ENCODE data around the gene MICALL1. TPM values are rescaled to one million over a fixed set of nuclear protein-coding genes. Genes with fewer than 3 reads are reported as not detected.
A peak's percentile ranks its signal among the peaks of the same experiment; 100 is the strongest.

Gene MICALL1
- total and polyA plus RNA-seq, 2 of the 13 experiments (the other 11 are each of a cell fraction or from before 2014, with no cell fraction given), result 7.6 to 10.6 TPM

DNA sequence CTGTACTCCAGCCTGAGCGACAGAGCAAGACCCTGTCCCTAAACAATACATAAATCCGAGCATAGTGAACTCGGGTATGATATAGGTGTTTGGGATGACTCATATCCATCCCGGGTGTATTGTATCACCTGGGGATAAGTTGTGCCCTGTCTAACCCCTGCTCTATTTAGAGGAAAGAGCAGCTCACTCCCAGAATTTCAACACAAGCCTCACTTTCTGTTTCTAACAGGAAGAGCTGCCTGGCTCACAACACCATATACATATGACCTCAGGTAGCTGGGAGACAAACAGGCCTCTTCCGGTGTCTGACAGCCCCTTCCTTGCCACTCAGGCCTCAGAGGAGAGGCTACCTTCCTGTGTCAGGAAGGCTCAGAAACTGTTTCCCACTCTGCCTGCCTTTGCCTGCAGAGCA is 9.9 kb upstream of the MICALL1 start (continued):
- TF ChIP-seq RBAK (CRISPR knock-in tag; IDR thresholded peaks at IDR 0.05) (peak; percentile 90), RCOR2 (CRISPR knock-in tag; IDR thresholded peaks at IDR 0.05) (0 out of 2 replicates have a peak, but pooled peaks have one; percentile 43), MAF1 (CRISPR knock-in tag; IDR thresholded peaks at IDR 0.05; ENCODE audit: borderline replicate concordance) (no peak), TEAD3 (CRISPR knock-in tag; optimal IDR thresholded peaks at IDR 0.05; ENCODE audit: borderline replicate concordance) (no peak), TCF7 (IDR thresholded peaks at IDR 0.05; ENCODE audit: low read depth) (no peak), ASH2L (IDR thresholded peaks at IDR 0.05; ENCODE audit: insufficient read length, low read depth, low read length) (no peak), ZNF264 (CRISPR knock-in tag; IDR thresholded peaks at IDR 0.05) (no peak), HDAC1 (CRISPR knock-in tag; IDR thresholded peaks at IDR 0.05) (peak; percentile 68; the same call in 1 of the 2 replicates), NCOA1 (CRISPR knock-in tag; IDR thresholded peaks at IDR 0.05) (no peak), ETV6 (CRISPR knock-in tag; conservative IDR thresholded peaks at IDR 0.05) (no peak), KAT8 (CRISPR knock-in tag; IDR thresholded peaks at IDR 0.05) (peak; percentile 62), PHF20 (CRISPR knock-in tag; IDR thresholded peaks at IDR 0.05) (peak; percentile 32; the same call in 1 of the 2 replicates), ZNF556 (CRISPR knock-in tag; IDR thresholded peaks at IDR 0.05; ENCODE audit: borderline replicate concordance) (peak; percentile 61; the same call in 1 of the 2 replicates), ZNF354B (CRISPR knock-in tag; IDR thresholded peaks at IDR 0.05) (no peak), SUZ12 (IDR thresholded peaks at IDR 0.05; ENCODE audit: low read depth, low read length) (no peak), ZNF430 (CRISPR knock-in tag; IDR thresholded peaks at IDR 0.05) (no peak), MIER3 (CRISPR knock-in tag; IDR thresholded peaks at IDR 0.05; ENCODE audit: borderline replicate concordance) (no peak), SIX4 (CRISPR knock-in tag; IDR thresholded peaks at IDR 0.05) (no peak), FLYWCH1 (CRISPR knock-in tag; IDR thresholded peaks at IDR 0.05) (no peak)
- TF ChIP-seq, protein P1, sequence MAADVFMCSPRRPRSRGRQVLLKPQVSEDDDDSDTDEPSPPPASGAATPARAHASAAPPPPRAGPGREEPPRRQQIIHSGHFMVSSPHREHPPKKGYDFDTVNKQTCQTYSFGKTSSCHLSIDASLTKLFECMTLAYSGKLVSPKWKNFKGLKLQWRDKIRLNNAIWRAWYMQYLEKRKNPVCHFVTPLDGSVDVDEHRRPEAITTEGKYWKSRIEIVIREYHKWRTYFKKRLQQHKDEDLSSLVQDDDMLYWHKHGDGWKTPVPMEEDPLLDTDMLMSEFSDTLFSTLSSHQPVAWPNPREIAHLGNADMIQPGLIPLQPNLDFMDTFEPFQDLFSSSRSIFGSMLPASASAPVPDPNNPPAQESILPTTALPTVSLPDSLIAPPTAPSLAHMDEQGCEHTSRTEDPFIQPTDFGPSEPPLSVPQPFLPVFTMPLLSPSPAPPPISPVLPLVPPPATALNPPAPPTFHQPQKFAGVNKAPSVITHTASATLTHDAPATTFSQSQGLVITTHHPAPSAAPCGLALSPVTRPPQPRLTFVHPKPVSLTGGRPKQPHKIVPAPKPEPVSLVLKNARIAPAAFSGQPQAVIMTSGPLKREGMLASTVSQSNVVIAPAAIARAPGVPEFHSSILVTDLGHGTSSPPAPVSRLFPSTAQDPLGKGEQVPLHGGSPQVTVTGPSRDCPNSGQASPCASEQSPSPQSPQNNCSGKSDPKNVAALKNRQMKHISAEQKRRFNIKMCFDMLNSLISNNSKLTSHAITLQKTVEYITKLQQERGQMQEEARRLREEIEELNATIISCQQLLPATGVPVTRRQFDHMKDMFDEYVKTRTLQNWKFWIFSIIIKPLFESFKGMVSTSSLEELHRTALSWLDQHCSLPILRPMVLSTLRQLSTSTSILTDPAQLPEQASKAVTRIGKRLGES (CRISPR knock-in tag; IDR thresholded peaks at IDR 0.05; ENCODE audit: borderline replicate concordance), result no peak
- TF ChIP-seq, protein P2, sequence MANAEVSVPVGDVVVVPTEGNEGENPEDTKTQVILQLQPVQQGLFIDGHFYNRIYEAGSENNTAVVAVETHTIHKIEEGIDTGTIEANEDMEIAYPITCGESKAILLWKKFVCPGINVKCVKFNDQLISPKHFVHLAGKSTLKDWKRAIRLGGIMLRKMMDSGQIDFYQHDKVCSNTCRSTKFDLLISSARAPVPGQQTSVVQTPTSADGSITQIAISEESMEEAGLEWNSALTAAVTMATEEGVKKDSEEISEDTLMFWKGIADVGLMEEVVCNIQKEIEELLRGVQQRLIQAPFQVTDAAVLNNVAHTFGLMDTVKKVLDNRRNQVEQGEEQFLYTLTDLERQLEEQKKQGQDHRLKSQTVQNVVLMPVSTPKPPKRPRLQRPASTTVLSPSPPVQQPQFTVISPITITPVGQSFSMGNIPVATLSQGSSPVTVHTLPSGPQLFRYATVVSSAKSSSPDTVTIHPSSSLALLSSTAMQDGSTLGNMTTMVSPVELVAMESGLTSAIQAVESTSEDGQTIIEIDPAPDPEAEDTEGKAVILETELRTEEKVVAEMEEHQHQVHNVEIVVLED (CRISPR knock-in tag; IDR thresholded peaks at IDR 0.05; ENCODE audit: borderline replicate concordance), result no peak
- TF ChIP-seq, protein P3, sequence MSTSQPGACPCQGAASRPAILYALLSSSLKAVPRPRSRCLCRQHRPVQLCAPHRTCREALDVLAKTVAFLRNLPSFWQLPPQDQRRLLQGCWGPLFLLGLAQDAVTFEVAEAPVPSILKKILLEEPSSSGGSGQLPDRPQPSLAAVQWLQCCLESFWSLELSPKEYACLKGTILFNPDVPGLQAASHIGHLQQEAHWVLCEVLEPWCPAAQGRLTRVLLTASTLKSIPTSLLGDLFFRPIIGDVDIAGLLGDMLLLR (CRISPR knock-in tag; IDR thresholded peaks at IDR 0.05), result no peak
- TF ChIP-seq, protein P4, sequence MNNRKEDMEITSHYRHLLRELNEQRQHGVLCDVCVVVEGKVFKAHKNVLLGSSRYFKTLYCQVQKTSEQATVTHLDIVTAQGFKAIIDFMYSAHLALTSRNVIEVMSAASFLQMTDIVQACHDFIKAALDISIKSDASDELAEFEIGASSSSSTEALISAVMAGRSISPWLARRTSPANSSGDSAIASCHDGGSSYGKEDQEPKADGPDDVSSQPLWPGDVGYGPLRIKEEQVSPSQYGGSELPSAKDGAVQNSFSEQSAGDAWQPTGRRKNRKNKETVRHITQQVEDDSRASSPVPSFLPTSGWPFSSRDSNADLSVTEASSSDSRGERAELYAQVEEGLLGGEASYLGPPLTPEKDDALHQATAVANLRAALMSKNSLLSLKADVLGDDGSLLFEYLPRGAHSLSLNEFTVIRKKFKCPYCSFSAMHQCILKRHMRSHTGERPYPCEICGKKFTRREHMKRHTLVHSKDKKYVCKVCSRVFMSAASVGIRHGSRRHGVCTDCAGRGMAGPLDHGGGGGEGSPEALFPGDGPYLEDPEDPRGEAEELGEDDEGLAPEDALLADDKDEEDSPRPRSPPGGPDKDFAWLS (CRISPR knock-in tag; IDR thresholded peaks at IDR 0.05; ENCODE audit: borderline replicate concordance), result no peak
- TF ChIP-seq, protein P5, sequence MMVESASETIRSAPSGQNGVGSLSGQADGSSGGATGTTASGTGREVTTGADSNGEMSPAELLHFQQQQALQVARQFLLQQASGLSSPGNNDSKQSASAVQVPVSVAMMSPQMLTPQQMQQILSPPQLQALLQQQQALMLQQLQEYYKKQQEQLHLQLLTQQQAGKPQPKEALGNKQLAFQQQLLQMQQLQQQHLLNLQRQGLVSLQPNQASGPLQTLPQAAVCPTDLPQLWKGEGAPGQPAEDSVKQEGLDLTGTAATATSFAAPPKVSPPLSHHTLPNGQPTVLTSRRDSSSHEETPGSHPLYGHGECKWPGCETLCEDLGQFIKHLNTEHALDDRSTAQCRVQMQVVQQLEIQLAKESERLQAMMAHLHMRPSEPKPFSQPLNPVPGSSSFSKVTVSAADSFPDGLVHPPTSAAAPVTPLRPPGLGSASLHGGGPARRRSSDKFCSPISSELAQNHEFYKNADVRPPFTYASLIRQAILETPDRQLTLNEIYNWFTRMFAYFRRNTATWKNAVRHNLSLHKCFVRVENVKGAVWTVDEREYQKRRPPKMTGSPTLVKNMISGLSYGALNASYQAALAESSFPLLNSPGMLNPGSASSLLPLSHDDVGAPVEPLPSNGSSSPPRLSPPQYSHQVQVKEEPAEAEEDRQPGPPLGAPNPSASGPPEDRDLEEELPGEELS (CRISPR knock-in tag; IDR thresholded peaks at IDR 0.05), result peak; percentile 63
